ENCODE data around the gene RAB20.

- no peak for TF ChIP-seq POLR2A (IDR thresholded peaks at IDR 0.05)
- TF ChIP-seq CTCF (IDR thresholded peaks at IDR 0.05) = no peak
Observed at GRCh38 chr13:110480161-110480560, 81.4 kb downstream of the RAB20 start.
